Adipose tissue (tissue), 3 donors: Measurements from ENCODE around the gene TMEM165. TPM values are rescaled to one million over a fixed set of nuclear protein-coding genes. Genes with fewer than 3 reads are reported as not detected.
A peak's percentile ranks its signal among the peaks of the same experiment; 100 is the strongest.

Experiments
- H3K27ac ChIP-seq: one replicate; pipeline ENCODE4 v1.5.1; 2013; ENCODE audit warnings: low read depth, low read length
- WGBS, 3 donors: extraction: QIAGEN DNeasy Blood & Tissue Kit; methylation state at CpG; one replicate each; pipeline ENCODE4 v1.1.7; 2013; 5-methylcytosine and 5-hydroxymethylcytosine counted together
- polyA plus RNA-seq, 3 donors: library from polyadenylated mRNA; stranded (reverse); fragments of 200-250 nt; gene quantifications; one replicate each; pipeline ENCODE4 v1.2.3, GENCODE V29; 2013
- donor health status: healthy with polysubstance abuse.
- donor health status: Bipolar disorder and iron deficiency.
- donor health status: healthy.

Gene TMEM165
- polyA plus RNA-seq, 3 donors: 26.4 to 92.9 (median 61.5) TPM

GRCh38 chr4:55396308-55397125, 760 bp downstream of the TMEM165 start:
- peak overlapping the region; percentile 96 for H3K27ac ChIP-seq
- WGBS, 3 donors: 0 to 1% (median 1%) methylated on average over 40 to 41 of the region's 41 CpGs

GRCh38 chr4:55397126-55397436, 1.3 kb downstream of the TMEM165 start:
- H3K27ac ChIP-seq: peak overlapping the region; percentile 71
- 6 to 16% (median 13%) methylated on average over 7 of the region's 7 CpGs for WGBS, 3 donors

GRCh38 chr4:55397520-55398321, 2.0 kb downstream of the TMEM165 start:
- peak overlapping the region; percentile 71 for H3K27ac ChIP-seq
- 27 to 43% (median 39%) methylated on average over 15 of the region's 15 CpGs for WGBS, 3 donors

GRCh38 chr4:55398461-55398860, 2.7 kb downstream of the TMEM165 start:
- H3K27ac ChIP-seq: peak overlapping the region; percentile 89
- WGBS, 3 donors: 27 to 52% (median 42%) methylated on average over 1 of the region's 1 CpG

- 30 to 63% (median 51%) methylated on average over 3 of the region's 3 CpGs for WGBS, 3 donors
- peak overlapping the region; percentile 86 for H3K27ac ChIP-seq
Observed at GRCh38 chr4:55398966-55399365, 3.2 kb downstream of the TMEM165 start.

GRCh38 chr4:55399581-55399980, 3.8 kb downstream of the TMEM165 start:
- H3K27ac ChIP-seq: no peak overlapping the region

GRCh38 chr4:55405073-55405472, 9.3 kb downstream of the TMEM165 start:
- no peak overlapping the region for H3K27ac ChIP-seq
- WGBS, 3 donors: 75 to 93% (median 93%) methylated on average over 3 of the region's 3 CpGs

More at GRCh38 chr4:55399581-55399980, 3.8 kb downstream of the TMEM165 start:
- 54 to 84% (median 81%) methylated on average over 1 of the region's 1 CpG for WGBS, 3 donors

- 96 to 97% (median 96%) methylated on average over 2 of the region's 2 CpGs for WGBS, 3 donors
Observed at GRCh38 chr4:55406545-55406944, 10.8 kb downstream of the TMEM165 start.

GRCh38 chr4:55407119-55407518, 11.4 kb downstream of the TMEM165 start:
- no peak overlapping the region for H3K27ac ChIP-seq
- WGBS, 3 donors: 90 to 94% (median 92%) methylated on average over 3 of the region's 3 CpGs

More at GRCh38 chr4:55406545-55406944, 10.8 kb downstream of the TMEM165 start:
- no peak overlapping the region for H3K27ac ChIP-seq

- WGBS, 3 donors: 47 to 94% (median 91%) methylated on average over 3 of the region's 3 CpGs
- H3K27ac ChIP-seq: no peak overlapping the region
Observed at GRCh38 chr4:55407764-55408163, 12.0 kb downstream of the TMEM165 start.

- WGBS, 3 donors: 46 to 53% (median 49%) methylated on average over 10 of the region's 10 CpGs
- no peak overlapping the region for H3K27ac ChIP-seq
Observed at GRCh38 chr4:55409468-55410171, 13.9 kb downstream of the TMEM165 start.

- no peak overlapping the region for H3K27ac ChIP-seq
- WGBS, 3 donors: 81 to 89% (median 83%) methylated on average over 8 of the region's 8 CpGs
Observed at GRCh38 chr4:55410431-55410830, 14.7 kb downstream of the TMEM165 start.

- H3K27ac ChIP-seq: no peak overlapping the region
- WGBS, 3 donors: 55 to 97% (median 95%) methylated on average over 6 of the region's 6 CpGs
Observed at GRCh38 chr4:55411621-55412020, 15.9 kb downstream of the TMEM165 start.

GRCh38 chr4:55416176-55416575, 20.4 kb downstream of the TMEM165 start:
- no peak overlapping the region for H3K27ac ChIP-seq
- 71 to 92% (median 89%) methylated on average over 3 of the region's 3 CpGs for WGBS, 3 donors

- WGBS, 3 donors: 59 to 88% (median 82%) methylated on average over 3 of the region's 3 CpGs
Observed at GRCh38 chr4:55424791-55425190, 29.0 kb downstream of the TMEM165 start.

GRCh38 chr4:55431710-55432336, 36.1 kb downstream of the TMEM165 start:
- H3K27ac ChIP-seq: no peak overlapping the region
- WGBS, 3 donors: 71 to 85% (median 75%) methylated on average over 6 of the region's 6 CpGs

More at GRCh38 chr4:55424791-55425190, 29.0 kb downstream of the TMEM165 start:
- no peak overlapping the region for H3K27ac ChIP-seq

GRCh38 chr4:55435141-55435841, 39.5 kb downstream of the TMEM165 start:
- WGBS, 3 donors: 23 to 50% (median 28%) methylated on average over 3 of the region's 3 CpGs
- H3K27ac ChIP-seq: no peak overlapping the region

- H3K27ac ChIP-seq: no peak overlapping the region
- WGBS, 3 donors: 50 to 91% (median 85%) methylated on average over 5 of the region's 5 CpGs
Observed at GRCh38 chr4:55437356-55437796, 41.6 kb downstream of the TMEM165 start.
